T-helper 2 cell treated with Interferon-gamma antibody and Interleukin-4, amounts not matched to agents 5 μg/mL and 100 μg/mL, for 36 hours (primary cell): Measurements from ENCODE around the gene COL23A1.

Experiments used
- DNase-seq: peaks from one replicate; pipeline ENCODE4 v3.0.0; 2021; ENCODE audit warnings: low spot score
- H3K27ac Mint-ChIP-seq: one replicate; pipeline ENCODE4 v1.8.0; 2021; ENCODE audit warnings: mild to moderate bottlenecking, mixed read lengths
- H3K27me3 Mint-ChIP-seq: one replicate; pipeline ENCODE4 v1.8.0; 2021; ENCODE audit warnings: low read depth, mixed read lengths
- H3K36me3 Mint-ChIP-seq: one replicate; pipeline ENCODE4 v1.8.0; 2021; ENCODE audit warnings: low read depth, mixed read lengths
- H3K4me1 Mint-ChIP-seq: one replicate; pipeline ENCODE4 v1.8.0; 2021; ENCODE audit warnings: low read depth, mixed read lengths
- H3K4me3 Mint-ChIP-seq: one replicate; pipeline ENCODE4 v1.8.0; 2022; ENCODE audit warnings: mild to moderate bottlenecking, moderate library complexity, mixed read lengths
- H3K9me3 Mint-ChIP-seq: one replicate; pipeline ENCODE4 v1.8.0; 2021; ENCODE audit warnings: mixed read lengths

Gene COL23A1

GRCh38 chr5:178460598-178460997, 129.6 kb downstream of the COL23A1 start:
- Mint-ChIP-seq H3K36me3 (no peaks in the 10 kb centered on the region), H3K27me3 (no peaks in the 10 kb centered on the region), H3K4me3 (no peak overlapping the region), H3K27ac (no peak overlapping the region), H3K4me1 (no peaks in the 10 kb centered on the region), H3K9me3 (no peaks in the 10 kb centered on the region)
- DNase-seq, result no peak

GRCh38 chr5:178460174-178460573, 130.0 kb downstream of the COL23A1 start:
- Mint-ChIP-seq H3K4me3 (no peak overlapping the region), H3K4me1 (no peaks in the 10 kb centered on the region), H3K36me3 (no peaks in the 10 kb centered on the region), H3K27me3 (no peaks in the 10 kb centered on the region), H3K9me3 (no peaks in the 10 kb centered on the region), H3K27ac (no peak overlapping the region)
- no peak for DNase-seq

- Mint-ChIP-seq H3K4me3 (no peak overlapping the region), H3K36me3 (no peaks in the 10 kb centered on the region)
Observed at GRCh38 chr5:178458140-178458539, 132.1 kb downstream of the COL23A1 start.

GRCh38 chr5:178457471-178457870, 132.7 kb downstream of the COL23A1 start:
- Mint-ChIP-seq H3K4me3 (no peak overlapping the region), H3K27ac (no peak overlapping the region), H3K36me3 (no peaks in the 10 kb centered on the region), H3K4me1 (no peaks in the 10 kb centered on the region), H3K27me3 (no peaks in the 10 kb centered on the region), H3K9me3 (no peaks in the 10 kb centered on the region)
- no peak for DNase-seq

More at GRCh38 chr5:178458140-178458539, 132.1 kb downstream of the COL23A1 start:
- Mint-ChIP-seq H3K4me1 (no peaks in the 10 kb centered on the region), H3K27me3 (no peaks in the 10 kb centered on the region), H3K27ac (no peak overlapping the region), H3K9me3 (no peaks in the 10 kb centered on the region)
- no peak for DNase-seq

GRCh38 chr5:178455480-178455835, 134.7 kb downstream of the COL23A1 start:
- DNase-seq, result no peak
- no peaks in the 10 kb centered on the region for H3K4me1 Mint-ChIP-seq
- no peaks in the 10 kb centered on the region for H3K27me3 Mint-ChIP-seq
- H3K4me3 Mint-ChIP-seq, result no peak overlapping the region
- H3K36me3 Mint-ChIP-seq, result no peaks in the 10 kb centered on the region
- no peak overlapping the region for H3K27ac Mint-ChIP-seq
- H3K9me3 Mint-ChIP-seq, result no peaks in the 10 kb centered on the region

- DNase-seq, result no peak
- Mint-ChIP-seq H3K9me3 (no peaks in the 10 kb centered on the region), H3K4me3 (no peak overlapping the region), H3K4me1 (no peaks in the 10 kb centered on the region), H3K36me3 (no peaks in the 10 kb centered on the region), H3K27me3 (no peaks in the 10 kb centered on the region), H3K27ac (no peak overlapping the region)
Observed at GRCh38 chr5:178454821-178455479, 135.2 kb downstream of the COL23A1 start.

GRCh38 chr5:178454303-178454702, 135.9 kb downstream of the COL23A1 start:
- Mint-ChIP-seq H3K4me3 (no peak overlapping the region), H3K4me1 (no peaks in the 10 kb centered on the region), H3K36me3 (no peaks in the 10 kb centered on the region), H3K9me3 (no peaks in the 10 kb centered on the region), H3K27ac (no peak overlapping the region), H3K27me3 (no peaks in the 10 kb centered on the region)
- no peak for DNase-seq

- Mint-ChIP-seq H3K4me1 (no peaks in the 10 kb centered on the region), H3K27me3 (no peaks in the 10 kb centered on the region), H3K9me3 (no peaks in the 10 kb centered on the region), H3K36me3 (no peaks in the 10 kb centered on the region), H3K4me3 (no peak overlapping the region), H3K27ac (no peak overlapping the region)
- DNase-seq, result no peak
Observed at GRCh38 chr5:178453224-178453623, 137.0 kb downstream of the COL23A1 start.

- H3K4me1 Mint-ChIP-seq, result no peaks in the 10 kb centered on the region
- H3K36me3 Mint-ChIP-seq, result no peaks in the 10 kb centered on the region
- H3K27ac Mint-ChIP-seq, result no peak overlapping the region
- DNase-seq, result no peak
- H3K27me3 Mint-ChIP-seq, result no peaks in the 10 kb centered on the region
- H3K9me3 Mint-ChIP-seq, result no peaks in the 10 kb centered on the region
- H3K4me3 Mint-ChIP-seq, result no peak overlapping the region
Observed at GRCh38 chr5:178450121-178451028, 139.8 kb downstream of the COL23A1 start.

GRCh38 chr5:178449163-178450070, 140.8 kb downstream of the COL23A1 start:
- Mint-ChIP-seq H3K4me1 (no peaks in the 10 kb centered on the region), H3K27ac (no peak overlapping the region), H3K4me3 (no peak overlapping the region), H3K9me3 (no peaks in the 10 kb centered on the region), H3K27me3 (no peaks in the 10 kb centered on the region), H3K36me3 (no peaks in the 10 kb centered on the region)
- DNase-seq, result no peak

- no peaks in the 10 kb centered on the region for H3K4me1 Mint-ChIP-seq
- no peak overlapping the region for H3K27ac Mint-ChIP-seq
- no peaks in the 10 kb centered on the region for H3K36me3 Mint-ChIP-seq
- H3K27me3 Mint-ChIP-seq, result peaks cover 3% of the 10 kb centered on the region
- no peaks in the 10 kb centered on the region for H3K9me3 Mint-ChIP-seq
- H3K4me3 Mint-ChIP-seq, result no peak overlapping the region
- DNase-seq, result no peak
Observed at GRCh38 chr5:178445534-178445933, 144.7 kb downstream of the COL23A1 start.

- H3K4me1 Mint-ChIP-seq, result no peaks in the 10 kb centered on the region
- H3K27me3 Mint-ChIP-seq, result peaks cover 5% of the 10 kb centered on the region
- H3K9me3 Mint-ChIP-seq, result no peaks in the 10 kb centered on the region
- H3K36me3 Mint-ChIP-seq, result no peaks in the 10 kb centered on the region
- H3K4me3 Mint-ChIP-seq, result no peak overlapping the region
- no peak overlapping the region for H3K27ac Mint-ChIP-seq
- no peak for DNase-seq
Observed at GRCh38 chr5:178442405-178443257, 147.6 kb downstream of the COL23A1 start.
